HUDEP-2 (cell line): Measurements from ENCODE around the gene WFIKKN2.

Source experiments
- DNase-seq, 76 experiments: peaks; one replicate each; lab custom pipeline; 2025; ENCODE audit not compliant: unreplicated experiment in 76 of 76; lab: John Stamatoyannopoulos, UW

The WFIKKN2 gene

GRCh38 chr17:50808413-50808812, 27.0 kb upstream of the WFIKKN2 start:
- DNase-seq = no peak

GRCh38 chr17:50808888-50809287, 26.5 kb upstream of the WFIKKN2 start:
- DNase-seq = no peak

- no peak for DNase-seq
Measured at GRCh38 chr17:50813583-50813982, 21.8 kb upstream of the WFIKKN2 start.

- no peak for DNase-seq
Measured at GRCh38 chr17:50815400-50815799, 20.0 kb upstream of the WFIKKN2 start.

- no peak for DNase-seq
Measured at GRCh38 chr17:50816271-50816670, 19.1 kb upstream of the WFIKKN2 start.

GRCh38 chr17:50816771-50817751, 18.3 kb upstream of the WFIKKN2 start:
- DNase-seq = peak in 28 of 76 experiments; percentile 4 to 37 (median 15)

- DNase-seq = no peak
Measured at GRCh38 chr17:50817838-50818237, 17.5 kb upstream of the WFIKKN2 start.

GRCh38 chr17:50818261-50818660, 17.1 kb upstream of the WFIKKN2 start:
- DNase-seq = no peak

GRCh38 chr17:50818921-50819657, 16.3 kb upstream of the WFIKKN2 start:
- no peak for DNase-seq

- DNase-seq = no peak
Measured at GRCh38 chr17:50820651-50821050, 14.7 kb upstream of the WFIKKN2 start.

- DNase-seq = no peak
Measured at GRCh38 chr17:50822550-50822949, 12.8 kb upstream of the WFIKKN2 start.

GRCh38 chr17:50824429-50824828, 11.0 kb upstream of the WFIKKN2 start:
- DNase-seq = no peak

- DNase-seq = no peak
Measured at GRCh38 chr17:50825188-50825587, 10.2 kb upstream of the WFIKKN2 start.

- no peak for DNase-seq
Measured at GRCh38 chr17:50828508-50829170, 6.7 kb upstream of the WFIKKN2 start.

- no peak for DNase-seq
Measured at GRCh38 chr17:50829332-50829731, 6.1 kb upstream of the WFIKKN2 start.

- no peak for DNase-seq
Measured at GRCh38 chr17:50830352-50830751, 5.0 kb upstream of the WFIKKN2 start.

GRCh38 chr17:50830994-50831393, 4.4 kb upstream of the WFIKKN2 start:
- DNase-seq = no peak

- no peak for DNase-seq
Measured at GRCh38 chr17:50831471-50831928, 3.9 kb upstream of the WFIKKN2 start.

- DNase-seq = no peak
Measured at GRCh38 chr17:50832267-50832863, 3.0 kb upstream of the WFIKKN2 start.

GRCh38 chr17:50832864-50833381, 2.5 kb upstream of the WFIKKN2 start:
- DNase-seq = no peak
